HEK293 (cell line): ENCODE measurements around the gene SUSD6.

Source experiments
- CTCF ChIP-seq: fragments of 450-650 bp; formaldehyde crosslinking; IDR thresholded peaks from 2 replicates; pipeline ENCODE4 v1.5.1; 2016; ENCODE audit warnings: missing biosample characterization, missing genetic modification characterization
- SETDB1 ChIP-seq: IDR thresholded peaks from one replicate; pipeline ENCODE4 v1.6.1; 2017; ENCODE audit warnings: mild to moderate bottlenecking, low read length, moderate library complexity, mixed read lengths; ENCODE audit not compliant: insufficient read length
- ZBTB1 ChIP-seq: fragments of 450-650 bp; formaldehyde crosslinking; IDR thresholded peaks from 2 replicates; pipeline ENCODE4 v1.5.1; 2016; ENCODE audit warnings: missing biosample characterization, missing genetic modification characterization
- ZBTB21 ChIP-seq: fragments of 450-650 bp; formaldehyde crosslinking; IDR thresholded peaks from 2 replicates; pipeline ENCODE4 v1.5.1; 2017; ENCODE audit warnings: missing biosample characterization, missing genetic modification characterization
- ZNF18 ChIP-seq: fragments of 450-650 bp; formaldehyde crosslinking; IDR thresholded peaks from 2 replicates; pipeline ENCODE4 v1.5.1; 2016; ENCODE audit warnings: missing biosample characterization, missing genetic modification characterization
- ZNF600 ChIP-seq: fragments of 450-650 bp; formaldehyde crosslinking; IDR thresholded peaks from 2 replicates; pipeline ENCODE4 v1.5.1; 2016; ENCODE audit warnings: missing biosample characterization, missing genetic modification characterization
- ZNF747 ChIP-seq: fragments of 450-650 bp; formaldehyde crosslinking; IDR thresholded peaks from 2 replicates; pipeline ENCODE4 v1.5.1; 2016; ENCODE audit warnings: missing biosample characterization, missing genetic modification characterization

- no peak for TF ChIP-seq CTCF (tag by site-specific recombination)
- TF ChIP-seq SETDB1: no peak
- no peak for TF ChIP-seq ZNF747 (tag by site-specific recombination)
- TF ChIP-seq ZNF600 (tag by site-specific recombination): no peak
- no peak for TF ChIP-seq ZBTB21 (tag by site-specific recombination)
- TF ChIP-seq ZBTB1 (tag by site-specific recombination): no peak
- no peak for TF ChIP-seq ZNF18
These were observed 96.7 kb downstream of the SUSD6 start for GRCh38 chr14:69708049-69708448.
